K562 (cell line): ENCODE results near the gene CHMP2A. TPM values are rescaled to one million over a fixed set of nuclear protein-coding genes. Genes with fewer than 3 reads are reported as not detected.

Experiments
- ATF3 ChIP-seq, 2 experiments: fragments of 450-650 bp in 1 of 2; sonication (generic) in 1 of 2; formaldehyde crosslinking in 1 of 2; IDR thresholded peaks in 1 of 2; conservative IDR thresholded peaks in 1 of 2; 2 replicates each; pipeline versions ENCODE4 v1.6.1 to v1.8.1; 2016 to 2023; ENCODE audit warnings: mild to moderate bottlenecking in 2 of 2, moderate library complexity in 2 of 2, inconsistent platforms in 1 of 2, missing genetic modification reagents in 1 of 2
- BHLHE40 ChIP-seq: IDR thresholded peaks from 2 replicates; pipeline ENCODE4 v1.6.1; 2011; ENCODE audit warnings: low read length, improper control_type of control experiment
- GABPA ChIP-seq: fragments of 200-800 bp; sonication (Bioruptor generic); conservative IDR thresholded peaks from 2 replicates; pipeline ENCODE4 v1.6.1; 2016; ENCODE audit warnings: low read depth, missing genetic modification characterization, missing compliant biosample characterization
- MLX ChIP-seq, 2 experiments: fragments of 450-650 bp in 1 of 2; sonication (generic) in 1 of 2; formaldehyde crosslinking; conservative IDR thresholded peaks; 2 replicates each; pipeline versions ENCODE4 v1.4.0 to v1.8.1; 2020 to 2022; ENCODE audit warnings: mild to moderate bottlenecking in 1 of 2, missing genetic modification reagents in 1 of 2
- POLR2A ChIP-seq: fragments of 450-650 bp; conservative IDR thresholded peaks from 2 replicates; pipeline ENCODE4 v1.6.1; 2016
- RAD21 ChIP-seq, 2 experiments: fragments of 250-450 bp in 1 of 2; fragments of 450-650 bp in 1 of 2; sonication (Bioruptor Pico) in 1 of 2; formaldehyde crosslinking in 1 of 2; IDR thresholded peaks in 1 of 2; conservative IDR thresholded peaks in 1 of 2; 2 replicates each; pipeline versions ENCODE4 v1.4.0 to v1.8.0; 2020 to 2022; ENCODE audit warnings: mild to moderate bottlenecking in 2 of 2, moderate library complexity in 1 of 2
- SMARCB1 ChIP-seq: IDR thresholded peaks from 2 replicates; pipeline ENCODE4 v1.6.1; 2011; ENCODE audit warnings: improper control_type of control experiment, low read depth; ENCODE audit not compliant: insufficient read length
- THRA ChIP-seq: fragments of 450-650 bp; IDR thresholded peaks from 2 replicates; pipeline ENCODE4 v1.6.1; 2017; ENCODE audit warnings: mild to moderate bottlenecking, moderate library complexity
- ZBTB17 ChIP-seq: fragments of 450-650 bp; formaldehyde crosslinking; IDR thresholded peaks from 2 replicates; pipeline ENCODE4 v1.4.0; 2020; ENCODE audit warnings: mild to moderate bottlenecking
- ZC3H8 ChIP-seq: fragments of 450-650 bp; IDR thresholded peaks from 2 replicates; pipeline ENCODE4 v1.6.1; 2017
- ZNF407 ChIP-seq: fragments of 450-650 bp; IDR thresholded peaks from 2 replicates; pipeline ENCODE4 v1.6.1; 2016; ENCODE audit warnings: low read depth
- polyA plus RNA-seq, 8 experiments: library from polyadenylated mRNA; depleted of rRNA in 4 of 8; stranded (reverse) in 5 of 8; unstranded in 3 of 8; fragments of >200 nt; fragmentation: Nextera tagmentation in 2 of 8; fragmentation: Illumina TruSeq in 1 of 8; extraction: Ambion mirVana in 2 of 8; extraction: Trizol in 1 of 8; gene quantifications; 2 replicates each; pipeline versions ENCODE4 v1.2.1 to v1.2.3, GENCODE V29; 2011 to 2014; ENCODE audit warnings: inconsistent platforms in 1 of 8, missing spikeins in 1 of 8
- total RNA-seq, 7 experiments: library from RNA; depleted of rRNA in 6 of 7; stranded (reverse); fragments of >200 nt in 6 of 7; fragmentation: Illumina TruSeq in 2 of 7; extraction: Trizol in 2 of 7; gene quantifications; 2 replicates each; pipeline versions ENCODE4 v1.2.1 to v1.2.3, GENCODE V29; 2011 to 2021; ENCODE audit warnings: low replicate concordance in 1 of 7
- TF ChIP-seq, protein P1 (sequence below): fragments of 250-450 bp; sonication (Bioruptor Pico); IDR thresholded peaks from 2 replicates; pipeline ENCODE4 v1.4.0; 2020; ENCODE audit warnings: mild to moderate bottlenecking, moderate library complexity

Gene CHMP2A
- total and polyA plus RNA-seq, 9 of the 15 experiments (the other 6 are each of a cell fraction or from before 2014, with no cell fraction given), result 57.6 to 159 (median 87.2) TPM

DNA sequence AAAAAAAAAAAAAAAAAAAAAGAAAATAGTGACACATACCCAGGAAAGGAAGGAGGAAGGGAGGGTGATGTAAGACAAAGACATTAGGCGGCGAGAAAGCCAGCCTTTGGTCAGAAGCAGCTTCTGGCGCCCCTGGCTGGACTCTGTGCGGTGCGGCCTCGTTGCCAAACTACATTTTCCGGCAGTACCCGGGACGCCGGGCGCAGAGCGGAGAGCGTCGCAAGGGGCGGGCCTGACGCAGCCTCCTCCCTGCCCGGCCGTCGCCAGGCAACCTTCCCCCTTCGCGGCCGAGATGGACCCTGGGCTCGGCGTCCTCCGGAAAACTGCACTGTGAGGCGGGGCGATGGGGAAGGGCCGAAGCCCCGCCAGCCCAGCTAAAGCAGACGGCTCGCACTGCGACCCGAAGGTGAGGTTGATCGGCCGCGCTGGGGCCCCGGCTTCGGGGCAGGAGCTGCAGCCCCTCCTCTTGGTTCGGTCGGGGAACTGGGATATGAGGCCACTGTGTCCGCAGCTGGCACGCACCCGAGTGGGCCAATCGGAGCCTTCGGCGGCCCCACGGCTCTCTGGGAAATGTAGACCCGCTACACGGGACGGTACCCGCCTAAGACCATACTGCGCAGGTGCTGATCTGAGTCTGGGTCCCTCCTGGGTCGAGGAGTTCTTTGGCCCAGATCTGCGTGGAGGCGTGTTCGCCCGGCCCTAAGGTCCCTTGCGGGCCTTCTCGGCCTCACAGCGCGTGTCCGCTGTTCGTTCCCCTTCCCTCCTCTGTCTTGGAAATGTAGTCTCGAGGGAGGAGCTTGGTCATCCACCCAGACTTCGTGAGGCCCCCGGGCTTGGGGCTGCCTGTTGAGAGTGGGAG, 20.5 kb upstream of the CHMP2A start (continued):
- TF ChIP-seq THRA, result no peak
- TF ChIP-seq ZNF407, result peak; percentile 68; the same call in 1 of the 2 replicates
- 0 out of 4 replicates have a peak, but pooled peaks of 1 of the 2 experiments have one; percentile 56 for TF ChIP-seq MLX (CRISPR knock-in tag; conservative IDR thresholded peaks at IDR 0.05)
- TF ChIP-seq, protein P1, sequence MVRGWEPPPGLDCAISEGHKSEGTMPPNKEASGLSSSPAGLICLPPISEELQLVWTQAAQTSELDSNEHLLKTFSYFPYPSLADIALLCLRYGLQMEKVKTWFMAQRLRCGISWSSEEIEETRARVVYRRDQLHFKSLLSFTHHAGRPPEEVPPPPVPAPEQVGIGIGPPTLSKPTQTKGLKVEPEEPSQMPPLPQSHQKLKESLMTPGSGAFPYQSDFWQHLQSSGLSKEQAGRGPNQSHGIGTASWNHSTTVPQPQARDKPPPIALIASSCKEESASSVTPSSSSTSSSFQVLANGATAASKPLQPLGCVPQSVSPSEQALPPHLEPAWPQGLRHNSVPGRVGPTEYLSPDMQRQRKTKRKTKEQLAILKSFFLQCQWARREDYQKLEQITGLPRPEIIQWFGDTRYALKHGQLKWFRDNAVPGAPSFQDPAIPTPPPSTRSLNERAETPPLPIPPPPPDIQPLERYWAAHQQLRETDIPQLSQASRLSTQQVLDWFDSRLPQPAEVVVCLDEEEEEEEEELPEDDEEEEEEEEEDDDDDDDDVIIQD (CRISPR knock-in tag), result 0 out of 2 replicates have a peak, but pooled peaks have one; percentile 41
- no peak for TF ChIP-seq ZC3H8
- TF ChIP-seq BHLHE40, result peak; percentile 50; the same call in 1 of the 2 replicates
- peak; percentile 81 for TF ChIP-seq ATF3 (IDR thresholded peaks at IDR 0.05)
- TF ChIP-seq ATF3 (CRISPR knock-in tag; conservative IDR thresholded peaks at IDR 0.05), result peak; percentile 55; the same call in 1 of the 2 replicates
- TF ChIP-seq ZBTB17, result peak; percentile 82
- 0 out of 4 replicates have a peak, but pooled peaks of 1 of the 2 experiments have one; percentile 19 for TF ChIP-seq RAD21 (CRISPR knock-in tag; conservative IDR thresholded peaks at IDR 0.05 in 1 of 2, IDR thresholded peaks at IDR 0.05 in 1 of 2)
- TF ChIP-seq GABPA (tag), result peak; percentile 35; the same call in 1 of the 2 replicates
- TF ChIP-seq SMARCB1, result no peak
- TF ChIP-seq POLR2A, result peak; percentile 81
